ENCODE results near the gene TIMP4.

- TF ChIP-seq CTCF (IDR thresholded peaks at IDR 0.05) (no peak), POLR2A (IDR thresholded peaks at IDR 0.05) (peak in 1 of 2 donors; percentile 65)
These were observed 10.3 kb downstream of the TIMP4 start for GRCh38 chr3:12148183-12148940.
